ENCODE data around the gene UBE2Q2.
A peak's percentile ranks its signal among the peaks of the same experiment; 100 is the strongest.
"Not testable (repeated sequence)": the region's sequence is repeated elsewhere in the genome, so short reads cannot be mapped to it uniquely, and the experiment has no call there.

Gene UBE2Q2

DNA sequence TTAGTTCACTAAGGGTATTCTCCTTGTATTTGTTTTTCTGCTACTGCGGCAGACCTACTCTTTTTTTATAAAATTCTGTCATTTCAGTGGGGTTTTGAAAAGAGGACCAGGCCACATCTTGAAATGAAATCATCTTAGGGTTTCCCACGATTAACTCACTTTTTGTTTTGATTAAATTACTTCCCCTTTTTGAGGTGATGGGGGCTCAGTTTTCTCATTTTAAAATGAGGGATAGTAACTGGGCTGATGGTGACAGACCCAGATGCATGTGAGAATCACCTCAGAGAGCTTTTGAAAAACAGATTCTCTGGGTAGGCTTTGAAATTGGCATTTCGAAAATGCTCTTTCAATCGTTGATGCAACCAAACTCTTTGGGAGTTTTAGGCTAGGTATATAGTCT, 24.2 kb downstream of the UBE2Q2 start:
- no peak for DNase-seq

DNA sequence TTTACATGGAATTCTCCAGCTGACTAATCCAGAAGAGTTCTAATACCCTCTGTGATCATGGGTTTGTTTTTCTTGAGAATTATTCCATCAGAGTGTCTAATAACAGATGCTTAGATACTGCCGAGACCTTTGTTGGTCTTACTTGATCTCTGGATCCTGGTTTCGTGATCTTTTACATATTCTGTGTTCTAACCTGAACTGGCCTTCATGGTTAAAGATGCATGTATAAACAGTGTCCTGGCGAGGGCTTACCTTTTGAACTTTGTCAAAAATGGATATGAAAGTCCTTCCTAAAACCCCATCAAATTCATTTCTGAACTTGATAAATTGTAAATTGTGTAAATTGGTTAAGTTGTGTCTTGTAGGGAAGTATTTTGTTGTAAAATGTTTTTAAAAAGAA, 24.8 kb downstream of the UBE2Q2 start:
- no peak for DNase-seq

DNA sequence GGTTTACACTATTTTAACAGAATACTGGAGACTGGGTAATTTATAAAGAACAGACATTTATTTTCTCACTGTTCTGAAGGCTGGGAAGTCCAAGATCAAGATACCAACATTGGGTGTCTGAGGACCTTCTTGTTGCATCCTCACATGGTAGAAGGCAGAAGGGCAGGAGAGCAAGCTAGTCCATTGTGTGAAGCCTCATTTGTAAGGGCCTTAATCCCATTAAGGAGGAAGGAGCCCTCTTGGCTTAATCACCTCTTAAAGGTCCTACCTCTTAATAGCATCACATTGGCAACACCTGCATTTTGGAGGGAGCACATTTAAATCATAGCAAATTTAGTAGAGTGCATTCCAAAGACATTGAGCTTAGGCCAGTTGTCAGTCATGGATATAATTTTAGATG, 26.2 kb downstream of the UBE2Q2 start:
- DNase-seq = no peak

DNA sequence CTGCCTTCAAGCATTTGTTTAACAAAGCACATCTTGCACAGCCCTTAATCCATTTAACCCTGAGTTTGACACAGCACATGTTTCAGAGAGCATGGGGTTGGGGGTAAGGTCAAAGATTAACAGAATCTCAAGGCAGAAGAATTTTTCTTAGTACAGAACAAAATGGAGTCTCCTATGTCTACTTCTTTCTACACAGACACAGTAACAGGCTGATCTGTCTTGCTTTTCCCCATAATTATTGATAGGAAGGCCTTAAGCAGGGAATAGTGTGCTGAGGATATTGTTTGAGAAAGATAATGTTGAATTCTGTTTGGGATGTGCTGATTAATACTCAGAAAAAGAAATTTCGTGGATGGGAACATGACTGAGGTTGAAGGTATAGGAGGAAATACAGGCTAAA, 28.3 kb downstream of the UBE2Q2 start:
- DNase-seq = not testable (repeated sequence)

DNA sequence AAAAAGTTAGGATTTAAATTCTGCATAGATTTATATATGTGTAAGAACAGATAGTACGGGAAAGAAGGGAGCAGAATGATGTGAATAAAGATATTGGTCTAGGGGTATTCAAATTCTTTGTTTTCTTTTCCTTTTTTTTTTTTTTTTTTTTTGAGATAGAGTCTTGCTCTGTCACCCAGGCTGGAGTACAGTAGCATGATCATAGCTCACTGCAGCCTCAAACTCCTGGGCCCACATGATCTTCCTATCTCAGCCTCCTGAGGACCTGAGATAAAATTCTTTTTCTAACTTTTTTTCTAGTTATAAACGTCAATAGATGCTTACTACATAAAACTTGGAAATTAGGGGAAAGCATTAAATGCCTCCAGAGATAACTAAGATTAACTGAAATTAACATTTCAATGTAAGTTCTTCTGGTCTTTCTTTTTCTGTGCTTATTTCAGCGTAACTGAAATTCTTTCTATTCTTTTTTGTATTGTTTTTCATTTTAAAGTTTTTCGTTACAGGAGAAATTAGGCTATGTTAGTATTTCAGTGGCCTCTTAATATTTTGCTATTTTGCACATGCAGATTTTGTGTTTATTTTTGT, 29.2 kb downstream of the UBE2Q2 start:
- DNase-seq = no peak

DNA sequence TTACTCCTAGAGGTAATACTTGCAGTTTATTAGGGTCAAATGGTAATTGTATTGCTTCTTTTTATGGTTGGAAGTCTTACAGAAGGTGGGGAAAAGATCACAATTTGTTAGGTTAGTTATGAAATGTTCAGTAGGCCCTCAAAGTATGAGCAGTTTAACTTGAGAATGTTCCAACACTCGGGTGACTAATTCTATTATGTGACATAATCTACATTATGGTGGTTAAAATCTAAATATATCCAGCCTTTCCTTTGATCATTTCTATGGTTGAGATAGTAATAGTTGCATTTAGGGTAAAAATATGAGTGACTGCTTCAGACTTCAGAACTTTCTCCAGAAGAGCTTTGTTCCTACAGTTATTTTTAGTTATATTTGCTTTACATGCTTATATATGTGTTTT, 40.8 kb downstream of the UBE2Q2 start:
- DNase-seq = no peak

DNA sequence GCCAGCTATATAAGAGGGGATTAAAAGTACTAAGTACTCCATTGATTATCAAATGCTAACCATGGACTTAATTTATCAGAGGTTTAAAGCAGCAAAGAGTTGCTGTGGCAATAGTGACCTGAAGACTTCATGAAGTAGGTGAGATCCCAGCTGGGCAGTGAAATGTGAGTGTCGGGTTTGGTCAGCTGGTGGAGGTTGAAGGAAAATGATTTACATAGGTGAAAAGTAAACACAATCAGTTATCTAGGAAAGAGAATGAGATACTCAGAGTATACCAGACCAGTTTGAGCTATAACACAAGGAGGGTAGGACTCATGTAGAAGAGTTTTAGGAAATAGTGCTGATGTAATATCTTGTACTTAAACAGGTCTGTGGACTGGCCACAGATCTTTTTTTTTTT, 43.9 kb downstream of the UBE2Q2 start:
- DNase-seq = no peak

DNA sequence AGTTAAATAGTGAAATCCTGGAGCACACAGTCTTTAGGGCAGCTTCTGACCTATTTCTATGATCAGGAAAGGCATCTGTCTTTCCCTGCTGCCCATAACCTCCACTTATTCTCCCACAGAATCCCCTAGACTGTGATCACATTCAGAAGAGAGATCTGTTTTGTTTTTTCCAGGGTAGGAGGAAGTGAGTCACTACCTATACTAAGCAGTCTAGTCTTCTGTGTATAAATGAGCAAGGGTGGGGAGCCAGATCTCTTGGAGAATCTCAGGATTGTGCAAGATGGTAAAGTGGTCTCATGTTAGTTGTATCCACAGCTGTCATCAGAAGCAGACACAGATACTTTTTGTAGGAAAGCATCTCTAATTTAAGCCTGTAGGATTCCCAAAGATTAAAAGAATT, 48.6 kb downstream of the UBE2Q2 start:
- no peak for DNase-seq

DNA sequence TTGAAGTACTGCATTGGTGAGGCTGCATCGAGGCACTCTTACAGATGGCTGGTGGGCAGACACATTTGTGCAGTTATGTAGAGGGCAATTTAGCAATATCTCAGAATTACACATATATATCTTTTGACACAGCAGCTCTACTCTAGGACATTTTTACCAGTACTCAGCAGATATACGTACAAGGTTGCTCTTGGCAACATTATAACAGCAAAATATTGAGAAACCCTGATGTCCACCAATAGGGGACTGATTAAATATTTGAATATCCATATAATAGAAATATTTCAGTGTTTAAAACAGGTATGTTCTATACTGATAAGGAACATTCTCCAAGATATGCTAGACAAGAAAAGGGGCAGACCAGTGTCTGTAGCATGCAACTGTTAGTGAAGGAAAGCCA, 52.5 kb downstream of the UBE2Q2 start:
- DNase-seq = no peak

DNA sequence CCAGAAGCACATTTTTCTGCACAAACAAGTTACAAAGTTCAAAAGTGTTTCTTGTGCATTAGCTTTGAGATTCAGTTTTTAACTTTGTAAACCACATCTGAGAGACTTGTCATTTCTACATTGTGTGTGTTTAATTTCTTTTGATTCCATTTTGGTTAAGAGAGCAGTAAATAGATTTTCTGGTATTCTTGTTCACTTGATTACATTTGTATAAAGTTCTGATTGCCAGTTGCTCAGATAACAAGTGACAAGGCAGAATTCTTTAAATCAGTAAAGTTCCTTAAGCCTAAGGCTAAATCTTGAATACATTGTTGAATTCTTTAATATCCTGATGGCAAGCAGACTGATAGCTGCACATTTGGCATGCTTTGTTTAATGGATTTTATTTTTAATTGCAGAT, 57.3 kb downstream of the UBE2Q2 start:
- DNase-seq = no peak

DNA sequence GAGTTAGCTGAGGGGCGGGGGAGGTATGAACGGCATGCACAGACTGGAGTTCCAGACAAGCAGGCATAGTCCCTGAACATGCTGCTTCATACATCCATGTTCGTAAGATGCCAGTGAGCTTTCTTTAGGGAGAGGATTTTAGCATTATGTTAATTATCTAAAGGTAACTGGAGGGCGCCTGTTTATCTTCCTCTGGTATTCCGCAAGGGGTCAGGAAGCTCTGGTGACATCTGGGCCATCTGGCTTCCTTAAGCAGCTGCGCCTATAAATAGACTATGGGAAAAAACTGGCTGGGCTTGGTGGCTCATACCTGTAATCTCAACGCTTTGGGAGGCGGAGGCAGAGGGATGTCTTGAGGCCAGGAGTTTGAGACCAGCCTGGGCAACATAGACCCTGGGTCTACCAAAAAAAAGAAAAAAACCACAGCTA, 58.9 kb downstream of the UBE2Q2 start:
- DNase-seq = no peak

DNA sequence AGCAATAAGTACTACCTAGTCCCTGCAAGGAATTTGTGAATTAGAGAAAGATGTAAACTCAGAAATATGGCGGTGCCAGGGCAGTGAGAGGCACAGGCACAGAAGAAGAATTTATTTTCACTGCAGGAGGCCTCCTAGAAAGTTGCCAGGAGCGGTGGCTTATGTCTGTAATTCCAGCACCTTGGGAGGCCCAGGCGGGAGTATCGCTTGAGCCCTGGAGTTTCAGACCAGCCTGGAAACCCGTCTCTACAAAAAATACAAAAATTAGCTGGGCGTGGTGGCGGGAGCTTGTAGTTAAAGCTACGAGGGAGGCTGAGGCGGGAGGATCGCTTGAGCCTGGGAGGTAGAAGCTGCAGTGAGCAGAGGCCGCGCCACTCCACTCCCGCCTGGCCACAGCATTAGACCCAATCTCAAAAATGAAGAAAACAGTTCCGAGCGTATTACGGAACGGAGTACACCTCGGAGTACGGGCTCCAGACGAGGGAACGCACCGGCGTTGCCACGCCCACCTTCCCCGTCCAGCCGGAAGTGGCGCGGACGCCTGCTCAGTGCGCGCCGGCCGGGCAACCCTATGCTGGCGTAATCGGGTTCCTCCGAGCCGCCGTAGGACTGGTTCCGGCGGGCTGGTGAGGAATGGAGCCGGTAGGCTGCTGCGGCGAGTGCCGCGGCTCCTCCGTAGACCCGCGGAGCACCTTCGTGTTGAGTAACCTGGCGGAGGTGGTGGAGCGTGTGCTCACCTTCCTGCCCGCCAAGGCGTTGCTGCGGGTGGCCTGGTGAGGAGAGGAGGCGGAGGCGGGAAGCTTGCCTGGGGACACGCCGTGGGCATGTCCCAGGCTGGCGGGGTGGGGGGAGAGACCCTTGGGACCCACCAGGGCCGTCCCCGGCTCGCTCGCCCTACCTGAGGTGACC, 60.3 kb downstream of the UBE2Q2 start, which contains the start of gene FBXO22:
TSS of gene FBXO22 (plus strand) at position 548 of the 909 bp plus-strand sequence. CDS start at position 634, 86 bp downstream.
- DNase-seq = peak; percentile 85

DNA sequence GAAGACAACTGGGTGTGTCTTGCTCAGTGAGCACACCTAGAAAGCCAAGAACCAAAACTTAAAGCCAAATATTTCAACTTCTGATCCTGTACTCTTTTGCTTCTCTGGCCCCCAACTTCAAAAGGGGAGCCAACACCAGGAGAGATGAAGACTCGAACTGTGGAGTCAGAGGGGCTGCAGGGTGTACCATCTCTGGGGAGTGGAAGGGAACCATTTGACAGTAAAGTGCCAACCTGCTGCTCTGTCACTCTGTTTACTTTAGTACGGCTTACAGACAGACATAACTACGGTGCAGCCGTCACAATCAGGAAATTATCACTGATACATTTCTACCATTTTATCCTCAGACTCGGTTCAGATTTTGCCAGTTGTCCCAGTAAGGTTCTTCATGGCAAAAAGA, 62.0 kb downstream of the UBE2Q2 start:
- no peak for DNase-seq

DNA sequence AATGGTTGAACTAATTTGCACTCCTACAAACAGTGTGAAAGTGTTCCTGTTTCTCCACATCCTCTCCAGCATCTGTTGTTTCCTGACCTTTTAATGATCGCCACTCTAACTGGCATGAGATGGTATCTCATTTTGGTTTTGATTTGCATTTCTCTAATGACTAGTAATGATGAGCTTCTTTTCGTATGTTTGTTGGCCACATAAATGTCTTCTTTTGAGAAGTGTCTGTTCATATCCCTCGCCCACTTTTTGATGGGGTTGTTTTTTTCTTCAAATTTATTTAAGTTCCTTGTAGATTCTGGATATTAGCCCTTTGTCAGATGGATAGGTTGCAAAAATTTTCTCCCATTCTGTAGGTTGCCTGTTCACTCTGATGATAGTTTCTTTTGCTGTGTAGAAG, 67.1 kb downstream of the UBE2Q2 start:
- DNase-seq = not testable (repeated sequence)

DNA sequence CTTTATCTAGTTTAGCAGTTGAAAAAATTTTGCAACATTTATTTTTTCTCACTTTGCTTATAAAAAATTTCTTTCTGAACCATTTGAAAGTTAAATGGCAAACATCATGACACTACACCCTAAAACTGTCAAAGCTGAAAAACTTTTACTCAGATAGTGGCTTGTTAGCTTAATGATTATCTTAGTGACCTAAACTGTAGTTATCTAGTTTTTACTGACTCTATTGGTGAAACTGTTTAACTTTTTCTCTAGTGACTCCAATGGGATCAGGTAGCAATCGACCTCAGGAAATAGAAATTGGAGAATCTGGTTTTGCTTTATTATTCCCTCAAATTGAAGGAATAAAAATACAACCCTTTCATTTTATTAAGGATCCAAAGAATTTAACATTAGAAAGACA, 73.7 kb downstream of the UBE2Q2 start:
- no peak for DNase-seq

DNA sequence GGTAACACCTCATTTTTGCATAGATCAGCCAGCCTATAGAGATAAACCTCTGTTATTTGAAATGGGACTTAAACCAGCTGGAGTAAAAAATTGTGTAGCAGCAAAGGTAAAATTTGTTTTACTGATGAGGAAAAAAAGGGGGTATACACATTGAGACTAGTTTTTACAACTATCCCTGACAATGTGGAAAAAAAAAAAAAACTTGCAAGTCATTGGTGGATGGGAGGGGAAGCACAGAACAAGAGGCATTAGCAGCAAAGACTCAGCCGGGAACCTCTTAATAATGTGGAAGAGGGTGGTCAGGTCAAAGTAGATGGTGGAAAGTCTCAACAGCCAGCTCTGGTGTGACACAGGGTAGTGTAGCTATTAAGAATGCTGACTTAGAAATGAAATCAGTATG, 74.9 kb downstream of the UBE2Q2 start:
- DNase-seq = no peak

DNA sequence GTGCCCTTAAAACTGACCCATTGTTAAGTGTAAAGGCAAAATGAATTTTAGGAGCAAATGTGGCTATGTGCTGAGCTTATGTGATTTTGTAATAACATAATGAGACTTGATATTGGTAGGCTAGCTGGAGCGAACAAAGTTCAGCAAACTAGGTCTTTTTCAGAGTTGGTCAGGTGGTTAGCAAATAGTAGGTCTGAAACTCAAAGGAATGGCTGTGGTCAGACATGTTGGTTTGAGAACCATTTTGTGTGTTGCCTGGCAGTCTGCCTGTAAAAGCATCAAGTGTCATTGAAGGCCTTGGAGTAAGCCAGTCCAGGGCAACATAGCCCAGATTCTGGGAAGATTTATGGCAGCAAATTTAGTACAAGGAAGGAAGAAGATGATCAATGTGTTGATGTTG, 76.8 kb downstream of the UBE2Q2 start:
- no peak for DNase-seq

DNA sequence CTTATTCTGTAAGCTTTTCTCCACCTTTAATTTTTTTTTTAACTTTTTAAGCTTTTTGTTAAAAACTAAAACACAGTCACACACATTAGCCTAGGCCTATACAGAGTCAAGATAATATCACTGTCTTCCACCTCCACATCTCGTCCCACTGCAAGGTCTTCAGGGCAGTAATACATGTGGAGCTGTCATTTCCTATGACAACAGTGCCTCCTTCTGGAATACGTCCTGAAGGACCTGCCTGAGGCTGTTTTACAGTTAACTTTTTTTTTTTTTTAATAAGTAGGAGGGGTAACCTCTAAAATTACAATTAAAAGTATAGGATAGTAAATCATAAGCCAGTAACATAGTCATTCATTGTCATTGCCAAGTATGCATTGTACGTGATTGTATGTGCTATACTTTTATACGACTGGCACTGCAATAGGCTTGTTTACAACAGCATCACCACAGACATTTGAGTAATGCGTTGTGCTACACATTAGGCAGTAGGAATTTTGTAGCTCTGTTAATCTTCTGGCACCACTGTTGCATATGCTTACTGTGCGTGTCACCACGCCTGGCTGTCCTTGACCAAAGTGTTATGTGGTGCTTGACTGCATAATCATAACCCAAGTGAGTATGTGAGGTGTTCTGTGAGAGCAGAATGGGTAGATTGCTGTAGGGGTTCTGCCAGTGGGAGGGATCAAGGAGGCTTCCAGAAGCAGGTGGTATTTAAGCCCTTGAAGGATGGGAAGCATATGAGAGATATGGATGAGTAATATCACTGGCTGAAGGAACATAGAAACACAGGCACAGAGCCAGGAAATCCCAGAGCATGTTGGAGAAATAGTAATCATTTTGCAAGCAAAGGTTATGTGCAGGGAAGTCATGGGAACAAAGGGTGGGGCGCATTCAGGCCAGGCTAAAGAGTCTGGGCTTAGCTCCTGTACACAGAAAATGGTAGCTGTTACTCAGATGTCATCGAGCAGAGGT, 78.8 kb downstream of the UBE2Q2 start:
- peak; percentile 13 for DNase-seq

DNA sequence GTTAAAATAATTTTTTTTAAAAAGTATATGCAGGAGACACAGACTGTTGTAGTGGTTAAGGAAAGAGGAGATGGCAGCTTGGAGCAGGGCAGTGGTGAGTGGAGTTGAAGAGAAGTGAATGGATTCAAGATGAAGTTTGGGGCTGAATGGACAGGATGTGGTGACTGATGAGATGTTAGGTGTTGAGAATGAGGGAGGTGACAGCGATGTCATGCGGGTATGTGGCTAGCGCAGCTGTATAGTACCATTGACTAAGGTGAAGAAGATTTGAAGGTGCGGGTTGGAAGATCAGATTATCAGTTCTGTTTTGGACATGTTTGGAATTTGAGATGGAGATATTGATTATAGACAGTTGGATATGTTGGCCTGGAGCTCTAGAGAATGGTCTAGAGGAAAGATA, 80.5 kb downstream of the UBE2Q2 start:
- no peak for DNase-seq

DNA sequence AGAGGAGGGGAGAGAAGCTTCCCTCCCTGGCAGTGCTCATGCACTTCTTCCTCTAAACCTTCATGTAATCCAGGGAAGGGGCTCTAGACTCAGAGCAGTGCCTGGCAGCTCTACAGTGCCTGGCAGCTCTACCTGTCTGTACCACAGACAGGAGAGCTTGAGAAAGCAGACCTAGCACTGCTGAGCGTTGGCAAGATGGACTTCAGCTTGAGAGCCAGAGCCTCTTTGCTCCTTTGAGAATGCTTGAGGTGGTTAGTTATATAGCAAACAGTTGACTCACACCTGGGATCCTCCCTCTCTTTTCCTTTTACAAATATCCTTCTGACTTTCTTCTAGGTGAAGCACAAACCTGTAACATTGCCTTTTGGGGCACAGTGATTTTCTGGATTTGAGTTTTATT, 81.3 kb downstream of the UBE2Q2 start:
- no peak for DNase-seq

DNA sequence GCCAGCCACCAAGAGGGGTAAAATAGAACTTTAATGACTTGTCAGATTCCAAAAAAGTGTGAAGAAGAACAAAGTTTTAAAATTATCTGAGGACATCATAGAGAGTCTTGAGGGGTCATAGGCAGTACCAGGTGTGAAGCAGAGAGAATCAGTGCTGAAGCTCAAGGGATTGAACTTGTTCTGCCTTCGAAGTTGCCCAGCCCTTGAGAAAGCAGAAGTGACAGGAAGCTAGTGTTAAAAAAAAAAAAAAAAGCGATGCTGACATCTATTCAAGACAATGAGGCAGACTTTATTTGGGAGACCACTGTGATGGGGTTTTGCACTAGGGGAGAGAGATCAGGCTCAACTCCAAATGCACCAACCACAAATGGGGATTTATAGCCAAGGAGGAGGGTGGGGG, 82.2 kb downstream of the UBE2Q2 start:
- DNase-seq = no peak

DNA sequence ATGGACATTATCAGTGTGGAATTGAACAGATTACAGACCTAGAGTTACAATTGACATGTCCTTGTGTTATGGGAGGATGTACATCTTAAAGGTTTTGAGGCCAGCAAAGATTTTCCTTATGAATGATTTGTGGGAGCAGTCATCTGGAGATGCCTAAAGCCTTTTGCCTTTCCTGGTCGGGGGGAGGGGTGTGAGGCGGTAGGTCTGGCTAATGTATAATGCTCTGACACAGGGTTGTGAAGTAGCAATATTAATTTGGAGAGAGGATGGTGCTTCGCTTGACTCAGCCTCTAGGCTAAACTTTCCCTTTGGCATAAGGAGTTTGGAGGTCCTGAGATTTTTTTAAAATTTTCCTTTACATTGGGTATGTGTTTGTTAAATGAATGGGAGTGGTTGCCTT, 83.7 kb downstream of the UBE2Q2 start:
- DNase-seq = no peak

DNA sequence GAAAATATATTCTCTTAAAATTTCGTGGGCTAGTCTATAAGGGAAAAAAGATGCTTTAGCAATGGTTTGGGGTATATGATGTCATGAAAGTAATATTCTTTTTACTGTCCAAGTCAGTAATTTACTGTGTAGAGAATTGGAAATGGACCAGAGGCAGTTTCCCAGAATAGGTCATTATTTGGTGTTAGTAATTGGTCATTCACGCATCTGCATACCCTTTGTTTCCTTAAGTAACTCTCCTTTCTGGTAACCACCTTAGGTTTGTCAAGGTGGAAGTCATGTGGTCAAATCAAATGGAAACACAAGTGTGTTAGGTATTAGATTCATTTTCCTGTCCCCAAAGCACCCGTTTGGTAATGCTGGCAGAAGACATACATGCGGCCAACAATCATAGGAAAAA, 84.4 kb downstream of the UBE2Q2 start:
- no peak for DNase-seq

All from central memory CD4-positive, alpha-beta T cell (primary cell).